Stimulated activated CD4-positive, alpha-beta T cell treated with anti-CD3 and anti-CD28 coated beads, Interleukin-4, amount 100 ng/mL, for 24 hours (primary cell): Measurements from ENCODE around the gene THSD4.

Source experiments
- DNase-seq: peaks from one replicate; pipeline ENCODE4 v3.0.0-alpha.2; 2020

THSD4 gene

DNA sequence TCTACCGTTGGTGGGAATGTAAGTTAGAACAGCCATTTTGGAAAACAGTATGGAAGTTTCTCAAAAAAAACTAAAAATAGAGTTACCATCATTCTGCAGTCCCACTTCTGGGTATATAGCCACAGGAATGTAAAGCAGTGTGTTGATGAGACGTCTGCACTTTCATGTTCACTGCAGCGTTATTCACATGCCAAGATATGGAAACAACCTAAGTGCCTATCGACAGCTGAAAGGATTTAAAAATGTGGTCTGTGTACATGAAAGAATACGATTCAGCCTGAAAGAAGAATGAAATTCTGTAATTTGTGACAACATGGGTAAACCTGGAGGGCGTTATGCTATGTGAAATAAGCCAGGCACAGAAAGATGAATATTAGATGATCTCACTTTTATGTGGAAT lies 157.7 kb downstream of the THSD4 start:
- no peak for DNase-seq

DNA sequence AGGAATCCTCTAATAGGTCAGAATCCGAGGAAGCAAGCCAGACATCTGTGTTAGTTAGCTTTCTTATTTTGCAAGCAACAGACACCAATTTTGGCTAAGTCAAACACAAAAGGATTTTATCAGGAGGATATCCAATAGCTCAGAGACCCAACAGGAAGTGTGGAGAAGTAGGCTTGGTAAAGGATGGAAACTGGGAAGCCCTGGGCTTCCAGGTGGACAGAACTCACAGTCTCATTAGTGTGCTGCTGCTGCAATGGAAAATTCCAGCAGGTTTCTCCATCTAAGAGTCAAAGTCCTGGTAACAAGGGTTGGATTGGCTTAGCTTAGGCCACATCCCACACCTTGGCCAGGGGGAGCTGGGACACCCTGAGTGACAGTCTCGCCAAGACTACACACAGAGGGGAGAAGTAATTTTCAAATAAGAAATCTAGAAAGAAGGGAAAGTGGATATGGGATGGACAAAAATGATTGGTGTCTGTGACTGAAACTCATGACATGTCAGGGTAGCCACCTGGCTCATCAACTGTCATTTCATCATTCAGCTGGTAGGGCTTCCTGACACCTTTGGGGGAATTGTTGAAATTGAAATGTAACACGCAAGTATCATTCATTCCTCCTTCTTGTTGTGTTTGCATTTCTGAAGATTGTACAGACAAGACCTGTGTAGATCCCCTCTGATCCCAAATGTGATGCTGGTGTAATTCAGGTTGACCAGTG lies 158.6 kb downstream of the THSD4 start:
- no peak for DNase-seq

DNA sequence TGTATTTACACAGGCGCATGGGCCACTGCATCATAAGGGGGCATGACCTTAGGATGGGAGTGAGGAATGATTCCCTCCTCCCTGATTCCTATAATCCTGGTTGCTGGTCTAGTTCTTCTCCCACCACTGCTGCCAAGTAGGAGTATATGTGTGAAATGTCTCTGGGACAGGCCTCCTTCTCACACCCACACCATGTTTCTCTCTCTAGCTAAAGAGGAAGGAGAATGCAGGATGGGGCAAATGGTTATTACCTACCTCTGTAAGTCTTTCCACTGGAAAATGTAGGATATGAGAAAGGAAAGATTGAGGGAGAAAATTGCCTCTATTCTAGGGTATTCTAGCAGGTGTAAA lies 159.2 kb downstream of the THSD4 start:
- no peak for DNase-seq

DNA sequence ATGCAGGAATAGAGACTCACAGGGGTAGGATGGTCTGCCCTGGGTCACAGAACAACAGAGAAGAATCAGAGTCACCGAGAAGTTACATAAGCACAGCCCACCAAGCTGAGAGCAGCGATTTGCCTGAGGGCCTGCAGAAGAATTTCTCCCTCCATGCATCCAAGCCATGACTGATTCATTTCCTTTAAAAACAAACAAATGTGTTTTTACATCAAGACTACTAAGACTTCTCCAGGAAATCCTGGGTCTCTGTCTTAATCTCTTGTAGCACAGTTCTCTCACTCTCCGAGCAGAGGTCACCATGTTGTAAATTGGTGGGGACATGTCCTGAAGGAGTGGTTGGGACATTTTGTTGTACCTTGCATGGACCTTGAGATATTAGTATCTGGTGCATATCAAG lies 159.8 kb downstream of the THSD4 start:
- DNase-seq, result no peak

DNA sequence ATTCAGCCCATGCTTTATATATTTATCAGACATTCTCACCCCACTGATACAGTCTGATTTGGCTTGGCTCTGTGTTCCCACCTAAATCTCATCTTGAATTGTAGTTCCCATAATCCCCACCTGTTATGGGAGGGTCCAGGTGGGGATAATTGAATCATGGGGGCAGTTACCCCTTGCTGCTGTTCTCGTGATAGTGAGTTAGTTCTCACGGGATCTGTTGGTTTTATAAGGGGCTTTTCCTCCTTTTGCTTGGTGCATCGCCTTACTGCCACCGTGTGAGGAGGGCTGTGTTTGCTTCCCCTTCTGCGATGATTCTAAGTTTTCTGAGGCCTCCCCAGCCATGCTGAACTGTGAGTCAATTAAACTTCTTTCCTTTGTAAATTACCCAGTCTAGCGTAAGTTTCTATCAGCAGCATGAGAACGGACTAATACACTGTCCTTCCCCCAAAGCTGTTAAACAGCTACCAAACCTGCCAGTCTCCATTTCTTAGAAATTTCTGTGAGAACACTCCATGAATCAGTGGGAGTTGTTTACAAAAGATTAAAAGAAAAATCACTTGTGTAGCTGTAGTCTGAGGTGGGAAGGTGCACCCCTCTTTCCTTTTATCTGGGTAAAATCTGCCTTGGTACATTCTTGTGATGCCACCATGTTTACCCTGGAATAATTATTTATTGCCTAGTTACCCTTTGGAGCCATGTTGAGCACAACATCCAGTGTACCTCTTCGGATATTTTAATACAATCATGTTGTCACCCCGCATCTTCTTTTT lies 160.5 kb downstream of the THSD4 start:
- DNase-seq, result no peak

DNA sequence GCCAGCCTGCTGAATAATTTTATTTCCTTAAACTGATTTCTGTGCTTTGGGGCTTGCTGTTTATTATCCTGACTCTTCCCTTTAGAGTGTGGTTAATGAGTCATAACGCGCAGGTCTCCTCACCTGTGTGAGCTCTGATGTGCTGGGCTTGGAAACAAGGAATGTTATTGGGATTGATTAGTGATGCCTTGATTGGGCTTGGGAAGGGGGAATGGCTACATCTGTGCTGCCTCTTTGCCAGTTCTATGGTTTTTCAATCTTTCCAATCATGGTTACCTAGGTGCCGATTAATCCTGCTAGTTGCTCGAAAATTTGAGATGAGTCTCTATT lies 161.0 kb downstream of the THSD4 start:
- DNase-seq, result no peak

DNA sequence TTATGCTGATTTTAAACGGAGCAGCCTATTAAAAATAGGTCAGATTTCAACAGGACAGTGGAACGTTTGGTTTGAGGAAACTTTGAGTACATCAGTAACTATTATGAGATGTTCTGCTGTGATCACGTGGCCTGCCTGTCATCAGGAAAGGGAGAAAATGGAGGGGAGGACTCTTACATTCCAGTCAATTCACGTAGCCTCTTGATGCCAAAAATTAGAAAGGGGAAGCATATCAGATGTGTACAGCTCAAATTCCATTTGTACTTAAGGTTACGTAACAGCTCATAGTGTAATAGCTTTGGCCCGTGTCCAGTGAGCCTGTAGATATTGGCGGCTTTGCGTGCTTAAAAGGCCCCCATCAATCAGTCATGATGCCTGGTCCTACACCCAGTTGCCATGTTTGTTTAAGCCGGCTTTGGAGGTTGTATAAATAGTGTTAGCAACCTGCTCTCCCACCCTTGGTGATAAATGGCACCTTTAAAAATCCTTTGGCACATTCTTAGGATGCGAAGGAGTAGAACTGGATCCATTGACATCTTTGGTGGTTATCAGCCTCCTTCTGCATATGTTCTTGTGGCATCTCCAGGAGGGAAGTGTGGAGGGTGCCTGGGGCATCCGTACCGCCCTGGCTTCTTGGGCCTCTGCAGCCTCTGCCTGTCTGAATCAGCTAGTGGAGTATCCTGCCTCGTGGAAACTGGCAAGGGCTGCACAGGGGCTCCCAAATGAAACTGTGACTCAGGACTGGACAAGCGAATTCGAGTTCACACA lies 163.9 kb downstream of the THSD4 start:
- DNase-seq, result no peak

DNA sequence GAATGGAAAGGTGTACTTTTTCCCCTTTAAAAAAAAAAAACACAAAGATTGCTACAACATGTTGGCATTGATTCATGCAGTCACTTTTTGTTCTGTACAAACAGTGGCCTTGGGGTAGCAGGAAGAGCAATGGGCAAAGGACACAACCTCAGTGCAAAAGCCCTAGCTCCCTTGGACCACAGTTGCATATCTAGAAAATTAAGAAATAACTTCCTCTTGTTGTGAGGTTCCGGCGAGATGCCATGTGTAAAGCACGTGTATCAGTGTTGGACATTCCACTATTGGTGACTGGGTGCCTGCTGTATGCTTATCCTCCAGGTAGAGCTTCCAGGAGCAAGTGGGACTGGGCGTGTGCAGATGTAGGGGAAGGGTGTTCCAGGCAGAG lies 164.5 kb downstream of the THSD4 start:
- DNase-seq, result no peak

DNA sequence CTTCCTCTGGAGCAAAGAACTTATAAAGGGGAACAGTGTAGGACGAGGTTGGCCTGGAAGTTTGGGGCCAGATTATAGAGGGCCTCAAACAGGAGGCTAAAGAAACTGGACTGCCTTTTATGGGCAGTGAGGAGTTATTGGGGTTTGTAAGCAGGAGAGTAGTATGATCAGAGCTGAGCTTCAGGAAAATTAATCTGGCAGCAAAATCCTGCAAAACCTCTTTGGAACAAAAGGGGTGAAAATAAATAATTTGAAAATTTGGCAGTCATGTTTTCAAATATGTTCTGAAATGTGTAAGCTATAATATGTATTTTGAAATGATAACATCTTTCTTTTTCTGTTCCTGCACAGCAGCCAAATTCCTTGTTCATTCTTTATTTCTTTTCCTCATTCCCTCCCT lies 164.9 kb downstream of the THSD4 start:
- DNase-seq, result no peak

DNA sequence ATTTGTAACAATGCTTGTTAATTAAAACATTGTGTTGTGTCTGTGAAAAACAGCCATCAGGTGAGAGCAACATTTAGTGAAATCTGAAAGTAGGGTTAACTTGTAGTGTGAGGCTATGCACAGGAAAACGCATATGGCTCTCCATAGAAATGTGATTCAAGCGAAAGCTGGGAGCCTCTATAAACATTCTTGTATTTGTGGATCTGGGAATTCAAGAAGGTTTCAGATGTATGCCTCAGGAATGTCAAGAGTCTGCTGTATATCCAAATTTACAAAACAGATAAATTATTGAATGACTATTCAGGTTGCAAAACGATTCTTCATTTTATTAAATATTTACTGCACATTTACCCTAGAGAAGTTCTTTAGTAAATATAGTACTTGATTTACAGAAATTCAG lies 166.0 kb downstream of the THSD4 start:
- DNase-seq, result no peak

DNA sequence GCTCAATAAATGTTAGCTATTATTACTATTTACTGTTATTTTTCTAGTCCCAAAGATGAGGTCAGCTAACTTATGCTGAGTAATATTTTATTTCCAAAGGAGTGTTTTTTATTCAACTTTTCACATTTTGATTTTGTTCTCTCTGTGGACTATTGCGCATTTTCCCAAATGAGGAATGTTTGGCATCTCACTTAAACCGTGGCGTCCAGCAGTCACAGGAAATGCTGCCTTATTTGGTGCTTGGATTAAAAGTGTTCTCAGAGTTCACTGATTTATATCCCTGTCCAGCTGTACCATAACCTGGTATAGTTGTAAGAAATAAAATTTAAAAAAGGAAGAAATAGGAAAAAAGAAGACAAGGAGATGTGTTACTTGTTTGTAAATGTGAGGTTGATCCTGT lies 166.8 kb downstream of the THSD4 start:
- no peak for DNase-seq

DNA sequence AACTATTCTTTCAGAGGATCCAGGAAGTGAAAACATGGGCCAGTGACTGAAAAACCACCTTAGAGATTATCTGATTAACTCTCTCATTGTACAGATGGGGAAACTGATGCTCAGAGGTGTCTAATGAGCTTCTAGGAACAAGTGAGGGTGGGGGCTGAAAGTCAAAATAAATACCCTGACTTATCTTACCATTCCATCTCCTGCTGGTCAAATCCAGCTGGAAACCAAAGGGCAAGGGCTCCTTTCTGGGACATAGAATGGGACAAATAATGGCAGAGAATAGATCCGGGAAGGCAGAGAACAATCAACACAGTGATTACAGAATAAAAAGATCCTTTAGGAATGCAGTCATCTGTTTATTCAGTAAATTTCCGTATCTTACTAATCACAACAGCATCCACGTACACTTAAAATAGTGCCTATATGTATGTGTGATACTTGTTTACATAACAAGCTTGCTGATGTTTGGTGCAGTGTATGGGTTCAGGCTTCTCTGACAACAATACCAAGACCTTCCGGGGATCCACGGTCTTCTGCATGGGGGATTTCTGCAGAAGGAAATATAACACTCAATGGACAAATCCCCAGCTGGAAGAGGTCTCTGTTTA lies 173.2 kb downstream of the THSD4 start:
- no peak for DNase-seq

DNA sequence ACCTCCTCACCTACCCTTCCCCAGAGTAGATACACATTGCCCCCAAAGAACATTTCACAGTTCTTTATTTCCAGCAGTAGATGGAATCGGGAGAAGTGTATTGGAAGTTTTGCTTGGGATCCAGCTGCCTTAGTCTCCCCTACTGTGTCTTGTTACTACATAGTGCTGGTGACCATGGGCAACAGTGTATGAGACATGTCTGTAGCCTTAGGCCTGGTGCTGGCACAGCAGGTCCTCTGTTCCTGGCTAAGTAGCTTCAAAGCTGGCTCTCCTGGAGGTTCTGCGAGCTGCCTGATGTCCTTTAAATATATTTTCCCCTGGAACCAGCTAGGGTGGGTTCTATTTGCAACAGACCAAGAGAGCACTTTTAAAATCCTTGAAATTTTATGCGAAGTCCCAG lies 174.7 kb downstream of the THSD4 start:
- DNase-seq, result no peak

DNA sequence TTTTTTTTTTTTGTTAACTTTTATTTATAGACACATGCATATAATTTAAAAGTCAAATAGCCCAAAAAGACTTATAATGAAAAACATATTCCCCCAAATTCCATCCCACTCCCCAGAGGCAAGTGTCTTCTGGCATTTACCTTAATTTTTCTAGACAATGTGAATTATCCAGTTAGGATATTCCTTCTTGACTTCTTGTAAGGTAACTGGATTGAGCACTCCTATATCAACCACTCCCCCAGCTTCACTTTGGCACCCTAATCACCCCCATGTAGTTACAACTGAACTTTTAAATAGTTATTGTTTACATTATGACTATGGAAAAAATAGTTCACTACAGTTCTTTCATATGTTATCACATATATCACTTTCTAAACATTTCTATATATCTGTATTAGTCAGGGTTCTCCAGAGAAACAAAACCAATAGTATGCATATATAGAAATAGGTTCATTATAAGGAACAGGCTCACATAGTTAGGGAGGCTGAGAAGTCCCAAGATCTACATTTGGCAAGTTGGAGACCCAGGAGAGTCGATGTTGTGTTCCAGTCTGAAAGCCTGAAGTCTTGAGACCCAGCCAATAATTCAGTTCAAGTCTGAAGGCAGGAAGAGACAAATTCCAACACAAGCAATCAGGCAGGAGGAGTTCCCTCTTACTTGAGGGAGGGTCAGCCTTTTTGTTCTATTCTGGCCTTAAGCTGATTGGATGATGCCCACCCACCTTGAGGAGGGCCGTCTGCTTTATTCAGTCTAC lies 175.8 kb downstream of the THSD4 start:
- no peak for DNase-seq

DNA sequence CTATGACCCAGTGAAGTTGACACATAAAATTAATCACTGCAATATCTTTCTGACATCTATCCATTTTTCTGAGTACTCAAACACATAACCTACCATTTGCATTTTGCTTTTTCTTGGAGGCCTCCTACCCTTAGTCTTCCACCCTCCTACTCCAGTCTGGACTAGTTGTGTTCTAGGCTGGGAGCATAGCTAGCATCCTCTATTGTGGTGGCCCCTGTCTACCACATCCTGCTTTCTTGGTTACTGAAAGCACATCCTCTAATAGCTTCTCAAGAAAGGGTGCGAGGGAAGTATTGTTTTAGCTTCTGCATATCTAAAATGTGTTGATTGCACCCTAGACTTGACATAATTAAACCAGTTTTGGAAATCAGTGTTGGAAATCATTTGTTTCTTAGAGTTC lies 176.5 kb downstream of the THSD4 start:
- DNase-seq, result no peak

DNA sequence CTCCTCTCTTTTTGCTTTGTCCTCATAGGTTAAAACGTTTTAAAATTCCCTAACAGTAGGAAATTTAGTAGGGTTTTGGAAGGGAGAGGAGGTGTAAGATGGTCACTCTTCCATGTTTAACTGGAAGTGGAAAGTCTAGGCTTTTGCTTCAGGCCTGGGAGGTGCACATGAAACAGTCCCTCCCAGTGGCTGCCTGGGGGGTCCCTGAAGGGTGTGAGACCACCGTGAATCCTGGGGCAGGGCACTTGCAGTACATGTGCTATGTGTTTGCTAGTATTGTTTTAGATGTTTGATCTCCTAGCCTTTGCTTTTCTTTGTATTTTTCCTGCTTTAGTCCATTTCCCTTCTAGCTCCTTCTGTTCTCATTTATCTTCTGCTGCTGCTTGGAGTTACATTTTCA lies 178.5 kb downstream of the THSD4 start:
- DNase-seq, result no peak

DNA sequence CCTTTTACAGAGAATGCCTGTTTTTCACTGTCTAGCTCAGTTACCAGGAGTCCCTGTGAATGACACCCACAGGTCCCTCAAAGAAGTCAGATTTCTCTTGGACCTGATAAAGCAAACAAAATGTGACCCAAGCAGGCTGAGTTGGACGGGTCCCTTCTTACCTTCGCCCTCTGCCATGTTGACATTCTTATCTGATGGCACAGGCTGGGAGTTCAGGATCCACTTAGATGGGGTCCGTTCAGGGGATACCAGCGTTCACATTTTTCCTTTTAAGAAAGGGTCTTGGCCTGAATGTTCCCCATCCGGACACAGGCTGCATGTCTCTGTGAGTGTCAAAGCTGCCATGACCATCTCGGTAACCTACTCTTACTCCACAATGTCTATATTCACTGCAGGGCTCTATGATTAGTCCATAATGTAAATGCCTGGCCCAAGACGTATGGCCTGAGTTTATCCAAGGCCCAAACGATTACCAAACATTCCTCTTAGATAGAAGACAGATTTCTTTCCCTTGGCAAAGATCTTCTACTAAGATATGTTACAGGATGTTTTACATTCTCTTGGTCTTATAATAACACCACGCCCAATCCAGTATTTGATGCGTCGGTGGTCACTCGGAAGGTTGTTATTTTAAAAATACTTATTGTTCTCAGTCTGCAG lies 179.1 kb downstream of the THSD4 start:
- no peak for DNase-seq

DNA sequence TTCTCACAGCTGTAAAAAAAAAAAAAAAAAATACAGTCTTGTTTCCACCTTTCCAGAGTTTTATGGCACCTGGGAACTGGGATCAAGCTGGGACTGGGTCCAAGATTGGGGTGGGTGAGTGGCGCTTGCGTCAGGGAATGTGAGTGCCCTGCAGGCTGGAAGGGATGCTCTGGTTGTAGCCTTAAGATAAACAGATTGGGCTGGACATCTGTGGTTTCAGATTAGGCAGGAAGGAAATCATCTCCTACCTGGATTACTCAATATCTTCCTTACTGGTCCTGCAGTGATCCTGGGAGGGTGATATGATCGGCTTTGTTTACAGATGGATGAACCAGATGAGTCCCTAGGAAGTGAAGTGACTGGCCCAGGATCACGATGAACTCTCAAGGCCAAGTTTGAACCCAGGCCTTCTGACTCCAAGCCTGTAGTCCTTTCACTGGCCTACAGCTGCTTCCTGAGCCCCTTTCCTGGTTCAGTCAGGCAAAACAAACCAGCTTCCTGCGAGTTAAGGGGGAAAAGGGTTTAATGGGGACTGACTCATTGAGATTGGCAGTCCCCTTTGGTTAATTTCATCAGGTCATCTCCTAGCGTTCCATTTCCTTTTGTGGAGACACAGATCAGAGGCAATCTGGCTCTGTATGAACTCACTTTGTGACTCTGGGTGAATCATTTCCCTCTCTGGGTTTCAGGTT lies 179.8 kb downstream of the THSD4 start:
- DNase-seq, result no peak

DNA sequence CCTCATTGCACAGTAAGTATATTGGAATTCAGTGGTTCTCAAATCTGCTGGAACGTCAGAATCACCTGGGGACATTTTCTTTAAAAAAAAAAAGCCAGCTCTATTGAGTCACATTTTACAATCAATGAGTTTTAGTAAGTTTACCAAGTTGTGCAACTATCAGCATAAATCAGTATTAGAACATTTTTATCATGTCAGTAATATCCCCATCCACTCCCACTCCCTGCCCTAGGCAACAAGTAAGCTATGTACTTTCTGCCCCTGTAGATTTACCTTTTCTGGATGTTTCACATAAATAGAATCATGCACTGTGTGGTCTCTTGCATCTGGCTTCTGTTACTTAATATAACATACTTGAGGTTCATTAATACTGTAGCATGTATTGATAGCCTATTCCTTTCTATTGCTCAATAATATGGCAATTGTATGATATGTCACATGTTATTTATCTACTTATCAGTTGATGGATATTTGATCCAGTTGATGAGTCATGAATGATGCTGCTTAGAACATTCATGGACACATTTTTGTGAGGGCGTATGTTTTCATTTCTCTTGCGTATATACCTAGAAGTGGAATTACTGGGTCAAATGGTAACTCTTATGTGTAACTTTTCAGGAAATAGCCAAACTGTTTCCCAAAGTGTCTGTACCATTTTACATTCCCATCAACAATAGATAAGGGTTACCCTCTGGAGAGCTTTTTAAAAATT lies 180.5 kb downstream of the THSD4 start:
- no peak for DNase-seq

DNA sequence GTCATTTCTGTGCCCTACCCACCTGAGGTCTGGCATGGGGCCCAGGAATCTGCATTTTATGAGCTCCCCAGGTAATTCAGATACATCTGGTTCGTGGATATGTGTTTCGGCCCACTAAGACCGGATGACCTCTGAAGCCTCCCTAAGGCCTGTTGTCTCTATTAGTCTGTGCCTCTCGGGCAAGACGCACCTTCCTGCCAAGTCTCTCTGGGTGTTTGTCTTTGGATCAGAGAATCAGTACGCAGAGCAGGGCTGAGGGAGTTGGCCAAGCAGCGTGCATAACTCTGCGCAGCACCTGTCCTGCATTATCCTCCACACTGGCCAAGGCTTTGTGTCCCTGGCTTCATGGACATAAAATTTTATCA lies 181.0 kb downstream of the THSD4 start:
- no peak for DNase-seq

DNA sequence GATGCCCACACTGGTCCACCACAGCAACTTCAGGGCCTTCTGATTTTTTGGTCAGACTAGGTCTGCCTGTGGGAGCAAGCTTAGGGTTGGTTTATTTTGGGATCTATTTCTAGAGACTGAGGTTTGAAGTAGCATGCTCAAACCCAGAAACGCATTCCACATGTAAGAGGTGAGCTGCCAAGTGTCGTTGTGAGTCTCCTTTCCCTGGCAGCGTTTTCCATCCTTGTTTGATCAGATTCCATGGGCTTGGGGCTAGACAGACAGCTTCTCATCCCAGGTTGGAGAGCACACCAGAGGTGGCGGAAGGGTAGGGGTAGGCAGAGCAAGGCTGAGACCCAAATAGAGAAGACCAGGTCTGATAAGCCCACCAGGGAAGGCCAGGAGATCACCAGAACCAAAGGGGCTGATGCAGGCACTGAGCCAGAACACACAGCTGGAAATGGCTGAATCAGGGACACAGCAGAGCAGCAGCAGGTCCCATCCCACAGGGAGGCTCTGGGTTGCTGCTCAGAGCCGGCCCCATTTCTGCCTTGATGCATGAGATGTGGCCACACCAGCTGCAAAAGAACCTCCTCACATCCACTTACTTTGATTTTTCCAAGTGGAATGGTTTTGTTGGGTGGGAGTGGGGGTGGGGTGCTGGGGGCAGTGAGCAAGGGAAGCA lies 186.8 kb downstream of the THSD4 start:
- DNase-seq, result no peak
